IPS-18c (cell line): ENCODE measurements around the gene MDM2.
"Not testable (repeated sequence)": the region's sequence is repeated elsewhere in the genome, so short reads cannot be mapped to it uniquely, and the experiment has no call there.

Experiments
- H3K4me3 ChIP-seq: 2 replicates; pipeline ENCODE4 v1.7.0; 2013; ENCODE audit warnings: low read depth, mild to moderate bottlenecking, low read length, moderate library complexity; ENCODE audit not compliant: insufficient read depth
- H3K9me3 ChIP-seq: one replicate; pipeline ENCODE4 v1.6.1; 2013; ENCODE audit warnings: mild to moderate bottlenecking, low read length, moderate library complexity; ENCODE audit not compliant: control insufficient read depth, insufficient read depth

The MDM2 gene

GRCh38 chr12:68854554-68854953, 46.6 kb downstream of the MDM2 start:
- Histone ChIP-seq H3K4me3 (no peak overlapping the region), H3K9me3 (no peaks in the 10 kb centered on the region)

GRCh38 chr12:68855111-68855510, 47.1 kb downstream of the MDM2 start:
- no peak overlapping the region for H3K4me3 ChIP-seq
- H3K9me3 ChIP-seq = no peaks in the 10 kb centered on the region

GRCh38 chr12:68855771-68856170, 47.8 kb downstream of the MDM2 start:
- H3K4me3 ChIP-seq = no peak overlapping the region
- H3K9me3 ChIP-seq = no peaks in the 10 kb centered on the region

- no peak overlapping the region for H3K4me3 ChIP-seq
- H3K9me3 ChIP-seq = no peaks in the 10 kb centered on the region
Measured at GRCh38 chr12:68856510-68856909, 48.5 kb downstream of the MDM2 start.

- Histone ChIP-seq H3K9me3 (no peaks in the 10 kb centered on the region), H3K4me3 (no peak overlapping the region)
Measured at GRCh38 chr12:68861890-68862289, 53.9 kb downstream of the MDM2 start.

- Histone ChIP-seq H3K9me3 (no peaks in the 10 kb centered on the region), H3K4me3 (no peak overlapping the region)
Measured at GRCh38 chr12:68863109-68863770, 55.3 kb downstream of the MDM2 start.

- H3K9me3 ChIP-seq, H3K4me3 ChIP-seq: not testable (repeated sequence)
Measured at GRCh38 chr12:68863886-68864454, 56.0 kb downstream of the MDM2 start.

GRCh38 chr12:68864604-68865003, 56.6 kb downstream of the MDM2 start:
- H3K4me3 ChIP-seq = no peak overlapping the region
- H3K9me3 ChIP-seq = no peaks in the 10 kb centered on the region

- H3K9me3 ChIP-seq = no peaks in the 10 kb centered on the region
- H3K4me3 ChIP-seq = no peak overlapping the region
Measured at GRCh38 chr12:68865399-68866164, 57.6 kb downstream of the MDM2 start.

GRCh38 chr12:68866950-68867349, 59.0 kb downstream of the MDM2 start:
- Histone ChIP-seq H3K4me3 (no peak overlapping the region), H3K9me3 (no peaks in the 10 kb centered on the region)

GRCh38 chr12:68867606-68868005, 59.6 kb downstream of the MDM2 start:
- H3K9me3 ChIP-seq = no peaks in the 10 kb centered on the region
- H3K4me3 ChIP-seq = no peak overlapping the region

GRCh38 chr12:68868043-68868790, 60.2 kb downstream of the MDM2 start:
- H3K9me3 ChIP-seq = no peaks in the 10 kb centered on the region

GRCh38 chr12:68870011-68870410, 62.0 kb downstream of the MDM2 start:
- H3K9me3 ChIP-seq = no peaks in the 10 kb centered on the region
- no peak overlapping the region for H3K4me3 ChIP-seq

More at GRCh38 chr12:68868043-68868790, 60.2 kb downstream of the MDM2 start:
- H3K4me3 ChIP-seq = no peak overlapping the region

- no peak overlapping the region for H3K4me3 ChIP-seq
- H3K9me3 ChIP-seq = no peaks in the 10 kb centered on the region
Measured at GRCh38 chr12:68870443-68870842, 62.5 kb downstream of the MDM2 start.

- H3K4me3 ChIP-seq = no peak overlapping the region
- no peaks in the 10 kb centered on the region for H3K9me3 ChIP-seq
Measured at GRCh38 chr12:68871396-68871795, 63.4 kb downstream of the MDM2 start.

- Histone ChIP-seq H3K9me3 (no peaks in the 10 kb centered on the region), H3K4me3 (no peak overlapping the region)
Measured at GRCh38 chr12:68871921-68872320, 63.9 kb downstream of the MDM2 start.

GRCh38 chr12:68873316-68873715, 65.3 kb downstream of the MDM2 start:
- H3K4me3 ChIP-seq = no peak overlapping the region

GRCh38 chr12:68876461-68876860, 68.5 kb downstream of the MDM2 start:
- H3K9me3 ChIP-seq = no peaks in the 10 kb centered on the region
- H3K4me3 ChIP-seq = no peak overlapping the region

More at GRCh38 chr12:68873316-68873715, 65.3 kb downstream of the MDM2 start:
- H3K9me3 ChIP-seq = no peaks in the 10 kb centered on the region
